OCI-LY3 (cell line): ENCODE measurements around the gene HS3ST6.

Experiments
- EZH2phosphoT487 ChIP-seq: fragments of 200-600 bp; shearing (Covaris generic); IDR thresholded peaks from 2 replicates; pipeline ENCODE4 v1.6.1; 2018; ENCODE audit warnings: antibody characterized with exemption, mixed run types, low read depth
- TF ChIP-seq, protein P1 (sequence below): fragments of 200-600, 300-600 bp; sonication (generic); IDR thresholded peaks from 2 replicates; pipeline ENCODE4 v1.5.1; 2014; ENCODE audit warnings: antibody characterized with exemption, low read length, low read depth

DNA sequence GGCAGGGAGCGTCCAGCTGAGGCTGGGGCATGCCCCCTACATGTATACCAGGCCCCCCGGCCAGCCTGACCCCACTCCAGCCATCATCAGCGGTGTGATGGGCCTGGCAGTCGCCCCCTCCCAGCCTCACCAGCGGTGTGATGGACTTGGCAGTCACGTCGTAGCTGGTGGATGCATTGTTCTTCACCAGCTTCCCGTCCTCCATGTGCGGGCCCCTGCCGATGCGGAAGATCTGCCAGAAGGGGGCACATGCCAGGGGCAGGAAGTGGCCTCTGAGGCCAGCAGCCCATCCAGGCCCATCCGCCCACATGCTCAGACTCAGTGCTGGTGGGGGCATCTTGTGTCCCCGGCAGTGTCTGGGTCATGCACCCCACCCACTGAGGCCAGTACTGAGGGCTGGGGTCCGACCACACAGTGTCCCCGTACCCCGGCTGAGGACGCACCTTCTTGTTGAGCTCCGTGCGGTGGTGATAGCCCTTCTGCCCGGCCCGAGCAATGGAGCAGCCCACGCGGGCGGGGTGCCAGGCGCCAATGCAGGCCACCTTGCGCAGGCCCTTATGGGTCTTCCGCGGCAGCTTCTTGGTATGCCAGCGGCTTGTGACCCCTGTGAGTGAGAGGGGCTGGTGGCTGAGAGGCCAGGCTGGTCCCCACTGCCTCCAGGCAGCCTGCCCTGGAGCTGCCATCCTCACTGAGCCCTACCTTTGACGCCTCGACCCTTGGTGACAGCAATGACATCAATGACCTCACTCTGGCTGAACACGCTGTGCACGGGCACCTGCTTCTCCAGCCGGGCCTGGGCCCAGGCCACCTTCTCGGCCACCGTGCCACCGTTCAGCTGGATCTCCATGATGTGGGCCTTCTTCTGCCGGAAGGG lies 28.5 kb upstream of the HS3ST6 start:
- no peak for TF ChIP-seq EZH2phosphoT487
- TF ChIP-seq, protein P1, sequence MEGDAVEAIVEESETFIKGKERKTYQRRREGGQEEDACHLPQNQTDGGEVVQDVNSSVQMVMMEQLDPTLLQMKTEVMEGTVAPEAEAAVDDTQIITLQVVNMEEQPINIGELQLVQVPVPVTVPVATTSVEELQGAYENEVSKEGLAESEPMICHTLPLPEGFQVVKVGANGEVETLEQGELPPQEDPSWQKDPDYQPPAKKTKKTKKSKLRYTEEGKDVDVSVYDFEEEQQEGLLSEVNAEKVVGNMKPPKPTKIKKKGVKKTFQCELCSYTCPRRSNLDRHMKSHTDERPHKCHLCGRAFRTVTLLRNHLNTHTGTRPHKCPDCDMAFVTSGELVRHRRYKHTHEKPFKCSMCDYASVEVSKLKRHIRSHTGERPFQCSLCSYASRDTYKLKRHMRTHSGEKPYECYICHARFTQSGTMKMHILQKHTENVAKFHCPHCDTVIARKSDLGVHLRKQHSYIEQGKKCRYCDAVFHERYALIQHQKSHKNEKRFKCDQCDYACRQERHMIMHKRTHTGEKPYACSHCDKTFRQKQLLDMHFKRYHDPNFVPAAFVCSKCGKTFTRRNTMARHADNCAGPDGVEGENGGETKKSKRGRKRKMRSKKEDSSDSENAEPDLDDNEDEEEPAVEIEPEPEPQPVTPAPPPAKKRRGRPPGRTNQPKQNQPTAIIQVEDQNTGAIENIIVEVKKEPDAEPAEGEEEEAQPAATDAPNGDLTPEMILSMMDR: no peak
